Skin epidermis (tissue), 12 donors: ENCODE measurements around the gene CKLF.
A peak's percentile ranks its signal among the peaks of the same experiment; 100 is the strongest.
"Not testable (repeated sequence)": the region's sequence is repeated elsewhere in the genome, so short reads cannot be mapped to it uniquely, and the experiment has no call there.

Experiments used
- H3K27ac ChIP-seq, 21 experiments: fragments of 200-600 bp; sonication (generic) in 11 of 21; one replicate each; pipeline ENCODE4 v1.5.0; 2020; ENCODE audit warnings: mild to moderate bottlenecking in 3 of 21, inconsistent platforms in 2 of 21, moderate library complexity in 2 of 21
- H3K4me3 ChIP-seq, 7 experiments: fragments of 200-600 bp; sonication (generic) in 2 of 7; one replicate each; pipeline ENCODE4 v1.5.0; 2020; ENCODE audit warnings: inconsistent platforms in 2 of 7, mild to moderate bottlenecking in 2 of 7, moderate library complexity in 1 of 7

CKLF gene

DNA sequence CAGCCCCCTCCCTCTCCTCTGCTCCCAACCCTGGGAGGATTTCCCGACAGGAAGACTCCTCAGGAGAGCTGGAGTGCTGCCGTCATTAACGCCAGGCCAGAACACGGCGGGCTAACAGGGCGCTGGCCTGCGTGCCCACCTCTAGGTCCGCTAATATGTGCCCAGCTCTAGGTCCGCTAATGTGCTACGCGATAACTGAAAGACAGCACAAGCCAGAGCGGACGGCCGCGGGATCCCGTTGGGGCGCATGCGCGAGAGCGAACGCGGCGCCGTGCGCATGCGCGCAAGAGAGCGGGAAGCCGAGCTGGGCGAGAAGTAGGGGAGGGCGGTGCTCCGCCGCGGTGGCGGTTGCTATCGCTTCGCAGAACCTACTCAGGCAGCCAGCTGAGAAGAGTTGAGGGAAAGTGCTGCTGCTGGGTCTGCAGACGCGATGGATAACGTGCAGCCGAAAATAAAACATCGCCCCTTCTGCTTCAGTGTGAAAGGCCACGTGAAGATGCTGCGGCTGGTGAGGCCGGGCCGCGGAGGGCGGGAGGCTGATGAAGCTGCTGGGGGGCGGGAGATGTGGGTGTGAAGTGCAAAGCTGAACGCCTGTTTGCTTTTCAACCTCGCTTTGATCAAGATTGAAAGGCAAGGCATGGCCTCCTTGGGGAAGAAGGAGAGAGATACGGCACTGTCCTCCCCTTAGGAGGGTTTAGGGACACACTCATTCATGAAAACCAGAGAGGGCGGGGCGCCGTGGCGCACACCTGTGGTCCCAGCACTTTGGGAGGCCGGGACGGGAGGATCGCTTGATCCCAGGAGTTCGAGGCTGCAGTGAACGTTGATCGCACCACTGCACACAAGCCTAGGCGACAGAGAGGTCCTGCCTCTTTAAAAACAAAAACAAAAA, at the start of gene CKLF:
TSS of gene CKLF (plus strand) at position 291 of the 892 bp plus-strand sequence. CDS start at position 431, 140 bp downstream.
- Histone ChIP-seq H3K27ac (peak within 1 kb of the TSS; percentile 75 to 99 (median 92)), H3K4me3 (peak within 1 kb of the TSS; percentile 32 to 73 (median 67))

GRCh38 chr16:66503030-66503429, 49.3 kb upstream of the CKLF start:
- H3K4me3 ChIP-seq, result no peak overlapping the region
- H3K27ac ChIP-seq, result no peak overlapping the region

DNA sequence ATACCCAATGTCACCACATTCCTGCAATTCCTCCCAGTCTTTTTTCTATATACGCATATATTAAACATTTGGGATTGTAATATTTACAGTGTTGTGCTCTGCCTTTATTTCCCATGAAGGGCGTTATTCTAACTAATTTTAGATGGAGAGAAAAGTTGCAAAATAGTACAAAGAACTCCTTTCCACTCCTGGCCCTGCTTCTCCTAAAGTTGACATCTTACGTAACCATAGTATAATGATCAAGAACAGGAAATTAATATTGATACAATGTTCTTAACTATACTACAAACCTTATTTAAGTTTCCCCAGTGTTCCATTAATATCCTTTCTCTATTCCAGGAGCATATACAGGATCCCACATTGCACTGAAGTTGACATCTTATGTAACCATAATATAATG, 48.8 kb upstream of the CKLF start:
- Histone ChIP-seq H3K4me3 (no peak overlapping the region), H3K27ac (no peak overlapping the region)

DNA sequence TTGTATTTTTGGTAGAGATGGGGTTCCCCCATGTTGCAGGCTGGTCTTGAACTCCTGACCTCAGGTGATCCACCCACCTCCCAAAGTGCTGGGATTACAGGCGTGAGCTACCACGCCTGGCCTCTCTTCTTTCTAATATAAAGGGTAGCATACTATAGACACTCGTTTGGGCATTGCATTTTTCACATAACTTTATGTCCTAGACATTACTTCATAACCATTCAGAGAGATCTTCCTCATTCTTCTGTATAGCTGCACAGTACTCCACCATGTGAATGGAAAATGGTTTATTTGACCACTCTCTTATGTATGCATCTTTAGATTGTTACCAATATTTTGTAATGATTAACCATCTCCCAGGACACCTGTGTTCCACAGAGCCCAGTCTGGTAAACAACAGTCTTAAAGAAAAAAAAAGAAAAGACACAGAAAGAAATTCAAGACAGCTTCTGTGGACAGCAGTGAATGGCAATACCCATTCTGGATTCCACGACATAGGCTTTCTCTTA, 44.6 kb upstream of the CKLF start:
- Histone ChIP-seq H3K4me3 (no peak overlapping the region), H3K27ac (peak overlapping the region in 1 of 21 experiments; percentile 73)

DNA sequence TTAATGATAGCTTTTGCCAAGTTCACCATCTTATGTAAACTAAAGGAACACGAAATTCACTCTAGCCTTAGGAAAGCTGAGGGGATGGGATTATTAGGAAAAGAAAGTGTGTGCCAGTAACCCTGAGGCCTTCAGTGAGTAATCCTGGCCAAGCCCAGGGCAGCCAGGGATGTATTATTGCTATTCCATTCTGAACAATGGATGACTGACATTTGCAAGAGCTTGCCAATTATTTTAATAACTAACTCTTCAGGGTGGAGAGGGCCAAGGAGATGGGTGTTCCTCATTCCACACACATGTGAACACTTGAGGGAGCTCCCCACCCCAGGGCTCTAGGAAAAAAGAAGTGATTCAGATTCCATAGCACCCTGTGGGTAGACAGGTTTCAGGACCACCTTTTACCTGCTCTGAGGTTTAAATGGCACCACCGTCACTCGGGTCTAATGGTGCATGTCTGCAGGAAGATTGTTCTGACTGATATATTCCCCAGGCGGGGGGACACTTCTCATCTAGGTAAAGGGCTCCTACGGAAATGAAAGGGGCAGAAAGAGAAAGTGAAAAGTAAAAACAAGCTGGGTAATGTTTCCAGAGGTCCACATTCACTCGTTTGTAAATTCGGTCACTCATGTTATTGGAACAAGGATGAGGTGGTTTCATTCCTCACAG, 44.0 kb upstream of the CKLF start:
- peak overlapping the region in 10 of 21 experiments; percentile 1 to 73 (median 46) for H3K27ac ChIP-seq

GRCh38 chr16:66508914-66509496, 43.4 kb upstream of the CKLF start:
- H3K4me3 ChIP-seq, result peak overlapping the region in 1 of 7 experiments; percentile 8
- peak overlapping the region in 10 of 21 experiments; percentile 1 to 73 (median 46) for H3K27ac ChIP-seq

More for the DNA sequence above, 44.0 kb upstream of the CKLF start:
- H3K4me3 ChIP-seq, result peak overlapping the region in 1 of 7 experiments; percentile 8

GRCh38 chr16:66509576-66509975, 42.8 kb upstream of the CKLF start:
- H3K4me3 ChIP-seq, result no peak overlapping the region
- peak overlapping the region in 5 of 21 experiments; percentile 5 to 79 (median 60) for H3K27ac ChIP-seq

DNA sequence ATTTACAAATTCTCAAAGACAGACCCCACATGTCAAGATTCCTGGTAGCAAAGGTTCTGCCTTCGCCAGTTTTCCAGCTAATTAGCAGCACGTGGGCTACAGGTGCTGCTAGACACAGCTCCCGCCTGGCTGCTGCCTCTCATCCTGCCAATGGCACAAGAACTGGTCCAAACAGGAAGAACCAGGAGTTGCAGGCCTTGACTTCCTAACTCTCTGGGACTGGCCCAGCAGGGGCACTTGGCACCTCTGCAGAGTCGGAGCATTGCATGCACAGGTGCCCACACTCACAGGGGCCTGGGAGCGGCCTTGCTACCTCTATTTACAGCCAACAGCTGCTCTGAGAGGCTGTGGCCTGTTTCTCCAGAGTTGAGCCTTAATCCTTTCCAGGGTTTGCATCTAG, 42.1 kb upstream of the CKLF start:
- Histone ChIP-seq H3K4me3 (no peak overlapping the region), H3K27ac (peak overlapping the region in 7 of 21 experiments; percentile 37 to 80 (median 70))

- no peak overlapping the region for H3K4me3 ChIP-seq
- peak overlapping the region in 15 of 21 experiments; percentile 37 to 80 (median 62) for H3K27ac ChIP-seq
Measured at GRCh38 chr16:66510711-66511601, 41.4 kb upstream of the CKLF start.

DNA sequence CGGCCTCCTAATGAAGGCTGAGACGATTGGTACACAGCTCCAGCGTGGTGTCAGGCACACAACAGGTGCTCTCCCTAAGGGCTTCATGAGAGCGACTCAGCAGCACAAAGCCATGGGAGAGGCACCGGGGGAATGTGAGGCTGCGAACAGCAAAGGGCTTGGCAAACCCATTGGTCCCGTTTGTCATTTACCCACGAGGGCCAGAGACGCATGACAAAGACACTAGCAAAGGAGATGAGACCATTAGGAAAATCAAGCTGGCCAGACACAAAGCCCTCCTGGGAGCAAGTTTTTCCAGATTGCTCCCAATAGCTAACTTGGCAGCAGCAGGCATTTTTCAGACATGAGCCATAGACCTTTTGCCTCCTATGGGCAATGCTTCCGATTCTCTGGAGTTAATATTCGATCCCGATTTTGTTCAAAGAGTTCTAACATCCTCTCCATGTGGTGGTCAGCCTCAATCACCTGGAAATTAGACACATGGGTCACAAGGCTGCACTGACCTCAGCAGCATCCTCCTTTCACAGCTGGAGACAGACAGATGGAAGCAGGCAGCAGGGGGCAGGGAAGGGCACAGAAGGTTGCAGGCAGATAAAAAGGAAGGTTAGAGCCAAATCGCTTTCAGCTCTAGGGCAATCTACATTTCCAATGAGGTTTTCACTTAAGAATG, 40.6 kb upstream of the CKLF start:
- Histone ChIP-seq H3K27ac (peak overlapping the region in 18 of 21 experiments; percentile 25 to 80 (median 58)), H3K4me3 (no peak overlapping the region)

DNA sequence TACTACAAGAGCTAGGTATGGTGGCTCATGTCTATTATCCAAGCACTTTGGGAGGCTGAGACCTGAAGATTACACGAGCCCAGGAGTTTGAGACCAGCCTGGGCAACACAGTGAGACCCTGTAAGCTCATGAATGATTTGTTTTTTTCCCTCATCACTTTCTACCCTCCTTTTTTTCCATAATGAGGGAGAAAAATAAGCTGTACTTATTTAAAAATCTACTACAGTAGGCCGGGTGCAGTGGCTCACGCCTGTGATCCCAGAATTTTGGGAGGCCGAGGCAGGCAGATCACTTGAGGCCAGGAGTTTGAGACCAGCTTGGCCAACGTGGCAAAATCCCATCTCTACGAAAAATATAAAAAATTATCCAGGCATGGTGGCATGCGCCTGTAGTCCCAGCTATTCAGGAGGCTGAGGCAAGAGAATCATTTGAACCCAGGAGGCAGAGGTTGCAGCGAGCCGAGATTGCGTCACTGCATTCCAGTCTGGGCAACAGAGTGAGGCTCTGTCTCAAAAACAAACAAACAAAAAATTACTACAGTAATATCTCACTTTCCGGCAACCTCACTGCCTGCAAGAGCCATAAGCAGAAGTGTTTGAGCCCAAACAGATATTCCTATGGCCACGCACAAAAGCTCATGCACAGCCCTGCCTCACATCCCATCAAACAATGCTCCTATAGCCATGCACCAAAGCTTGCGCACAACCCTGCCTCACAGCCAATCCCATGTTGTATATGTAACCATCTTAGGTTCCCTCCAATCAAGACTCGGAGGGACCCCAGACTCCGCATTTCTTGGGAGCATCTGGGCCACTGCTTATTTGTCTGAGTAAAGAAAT, 39.9 kb upstream of the CKLF start:
- H3K4me3 ChIP-seq, result no peak overlapping the region
- peak overlapping the region in 17 of 21 experiments; percentile 25 to 79 (median 57) for H3K27ac ChIP-seq

GRCh38 chr16:66513111-66513723, 39.2 kb upstream of the CKLF start:
- Histone ChIP-seq H3K4me3 (no peak overlapping the region), H3K27ac (peak overlapping the region in 14 of 21 experiments; percentile 12 to 79 (median 46))

GRCh38 chr16:66514391-66514790, 38.0 kb upstream of the CKLF start:
- H3K27ac ChIP-seq, H3K4me3 ChIP-seq: not testable (repeated sequence)

DNA sequence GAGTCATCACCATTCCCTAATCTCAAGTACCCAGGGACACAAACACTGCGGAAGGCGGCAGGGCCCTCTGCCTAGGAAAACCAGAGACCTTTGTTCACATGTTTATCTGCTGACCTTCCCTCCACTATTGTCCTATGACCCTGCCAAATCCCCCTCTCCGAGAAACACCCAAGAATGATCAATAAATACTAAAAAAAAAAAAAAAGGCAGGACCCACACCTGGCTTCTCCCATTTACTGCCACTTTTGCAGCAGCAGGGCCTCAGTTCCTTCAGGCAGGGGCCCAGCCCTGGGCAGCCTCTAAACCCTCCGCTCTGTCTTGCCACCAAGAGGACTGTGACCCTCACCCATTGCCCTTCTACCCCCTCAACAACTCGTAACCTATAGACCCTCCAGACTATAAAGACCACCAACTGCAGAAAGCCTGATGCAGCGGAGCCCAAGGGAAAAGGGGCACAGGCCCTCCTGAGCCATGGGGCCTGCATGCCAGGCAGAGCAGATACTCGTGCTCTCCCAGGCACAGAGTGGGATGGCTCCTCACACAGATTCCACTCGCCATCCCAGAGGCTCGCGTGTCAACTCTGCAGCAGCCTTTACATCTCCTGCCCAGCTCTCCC, 37.3 kb upstream of the CKLF start:
- H3K27ac ChIP-seq, result peak overlapping the region in 18 of 21 experiments; percentile 72 to 99 (median 88)
- not testable (repeated sequence) for H3K4me3 ChIP-seq

DNA sequence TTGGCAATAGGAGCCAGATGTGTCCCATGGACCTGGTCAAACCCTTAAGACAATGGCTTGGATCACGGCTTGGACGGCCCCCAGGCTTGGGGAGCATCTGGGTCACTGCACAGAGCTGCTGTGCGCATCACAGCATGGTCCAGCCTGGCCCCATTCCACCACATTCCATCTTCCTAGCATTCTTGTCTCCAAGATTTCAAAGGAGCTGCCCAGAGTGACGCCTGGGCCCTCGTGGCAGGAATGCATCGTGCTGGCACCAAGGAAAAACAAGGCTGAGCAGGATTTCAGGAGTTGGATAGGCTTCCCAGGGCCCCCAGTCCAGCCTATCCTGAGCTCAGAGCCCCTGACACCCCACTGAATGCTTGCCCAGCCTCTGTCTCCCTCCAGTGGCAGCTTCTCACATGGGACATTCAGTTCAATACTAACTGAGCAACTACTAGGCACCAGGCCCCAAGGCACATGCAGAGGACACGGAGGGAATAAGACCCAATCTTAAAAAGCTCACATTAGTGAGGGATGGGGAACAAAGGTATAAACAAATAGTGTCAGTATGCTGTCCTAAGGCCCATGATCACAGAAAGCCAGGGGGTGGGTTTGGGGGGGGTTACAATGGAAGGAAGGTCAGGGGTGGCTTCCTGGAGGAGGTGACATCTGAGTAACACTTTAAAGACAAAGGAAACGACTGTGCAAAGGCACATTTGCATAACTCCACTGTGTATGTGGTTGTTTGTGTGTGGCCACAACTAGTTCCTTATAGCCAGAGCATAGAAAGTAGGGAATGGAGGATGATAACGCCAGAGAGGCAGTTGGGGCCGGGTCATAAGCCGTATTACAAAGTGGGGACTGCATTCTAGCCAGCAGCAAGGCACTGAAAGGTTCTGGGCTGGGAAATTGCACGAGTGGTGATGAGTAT, 36.5 kb upstream of the CKLF start:
- no peak overlapping the region for H3K4me3 ChIP-seq
- peak overlapping the region; percentile 70 to 99 (median 88) for H3K27ac ChIP-seq

GRCh38 chr16:66516509-66516807, 35.9 kb upstream of the CKLF start:
- peak overlapping the region; percentile 70 to 99 (median 88) for H3K27ac ChIP-seq
- H3K4me3 ChIP-seq, result no peak overlapping the region
